Mesodermal cell (in vitro differentiated cells): ENCODE data around the gene EYS.

Experiments used
- H3K27ac ChIP-seq: 2 replicates; pipeline ENCODE4 v1.7.0; 2013; ENCODE audit warnings: mild to moderate bottlenecking, low read depth, low read length, moderate library complexity; ENCODE audit not compliant: severe bottlenecking
- H3K36me3 ChIP-seq: 2 replicates; pipeline ENCODE4 v1.7.1; 2013; ENCODE audit warnings: mild to moderate bottlenecking, low read length, moderate library complexity; ENCODE audit not compliant: control insufficient read depth, insufficient read depth
- H3K4me1 ChIP-seq: one replicate; pipeline ENCODE4 v1.7.1; 2013; ENCODE audit warnings: mild to moderate bottlenecking, low read length; ENCODE audit not compliant: insufficient read depth, control insufficient read depth, poor library complexity, severe bottlenecking
- H3K4me3 ChIP-seq: 2 replicates; pipeline ENCODE4 v1.7.0; 2013; ENCODE audit warnings: low read length, control low read depth, mild to moderate bottlenecking; ENCODE audit not compliant: insufficient read depth, poor library complexity, severe bottlenecking; ENCODE audit errors: extremely low read depth
- H3K9me3 ChIP-seq: 2 replicates; pipeline ENCODE4 v1.7.1; 2013; ENCODE audit warnings: mild to moderate bottlenecking, low read length, moderate library complexity; ENCODE audit not compliant: control insufficient read depth
- whole genome bisulfite sequencing, 2 experiments: methylation state at CpG; one replicate each; pipeline ENCODE4 v1.1.5; 2013; ENCODE audit warnings: missing lambda C conversion rate in 2 of 2; ENCODE audit not compliant: insufficient coverage in 2 of 2; 5-methylcytosine and 5-hydroxymethylcytosine counted together

The EYS gene

DNA sequence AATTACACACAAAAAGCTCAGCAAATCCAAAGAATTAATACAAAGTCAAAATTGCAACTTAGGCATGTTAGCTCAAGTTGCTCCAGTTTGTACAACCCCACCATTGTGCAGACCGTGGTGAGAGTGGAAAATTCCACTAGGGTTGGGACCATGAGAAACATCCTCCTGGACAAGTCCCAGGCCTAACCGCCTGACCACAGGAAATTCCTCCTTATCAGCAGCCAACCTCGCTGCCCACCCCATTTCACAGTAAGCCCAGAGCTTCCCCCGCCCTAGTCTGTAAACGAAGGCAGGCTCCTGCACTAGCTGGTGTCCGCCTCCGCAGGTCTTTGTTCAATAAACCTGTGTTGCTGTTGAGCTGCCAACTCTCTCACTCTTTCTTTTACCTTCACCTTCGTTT lies 1023.3 kb downstream of the EYS start:
- Histone ChIP-seq H3K9me3 (no peaks in the 10 kb centered on the region), H3K27ac (peak overlapping the region; percentile 95), H3K36me3 (no peaks in the 10 kb centered on the region), H3K4me1 (peaks cover 23% of the 10 kb centered on the region), H3K4me3 (no peak overlapping the region)
- WGBS, 2 experiments = 26 to 42% methylated on average over 4 to 6 of the region's 8 CpGs

DNA sequence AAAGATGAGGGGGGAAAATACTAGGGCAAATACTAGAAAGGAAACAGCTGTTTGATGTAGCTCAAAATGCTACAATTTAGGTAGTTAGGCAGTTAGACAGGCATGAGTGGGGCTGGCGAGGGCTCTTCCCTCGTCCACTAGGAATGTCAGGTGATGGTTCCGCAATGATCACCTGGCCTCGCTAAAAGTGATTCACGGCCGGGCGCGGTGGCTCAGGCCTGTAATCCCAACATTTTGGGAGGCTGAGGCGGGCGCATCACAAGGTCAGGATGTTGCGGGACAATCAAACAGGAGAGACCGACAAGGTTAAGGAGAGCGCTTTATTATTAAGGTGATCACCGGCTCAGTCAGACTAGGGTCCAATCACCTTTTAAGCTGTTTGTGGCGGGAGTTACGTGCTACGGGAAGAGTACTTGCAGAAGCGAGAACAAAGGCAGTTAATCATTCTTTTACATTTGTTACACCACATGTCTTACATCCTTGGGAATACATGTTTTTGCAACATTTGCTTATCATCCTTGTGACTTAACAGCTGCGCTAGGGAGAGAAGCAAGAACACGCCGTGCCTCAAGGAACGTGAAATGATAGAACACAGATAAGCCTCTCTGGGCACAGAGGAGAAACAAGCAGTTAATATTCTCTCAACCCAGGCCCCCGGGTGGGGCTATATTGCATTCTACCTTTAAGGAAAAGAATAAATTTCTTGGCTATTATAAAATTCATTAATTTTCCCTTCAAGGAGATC lies 1025.4 kb downstream of the EYS start:
- Histone ChIP-seq H3K36me3 (no peaks in the 10 kb centered on the region), H3K4me3 (no peak overlapping the region), H3K9me3 (no peaks in the 10 kb centered on the region), H3K27ac (no peak overlapping the region), H3K4me1 (peaks cover 23% of the 10 kb centered on the region)
- 96% methylated on average over 19 to 22 of the region's 23 CpGs for WGBS, 2 experiments

DNA sequence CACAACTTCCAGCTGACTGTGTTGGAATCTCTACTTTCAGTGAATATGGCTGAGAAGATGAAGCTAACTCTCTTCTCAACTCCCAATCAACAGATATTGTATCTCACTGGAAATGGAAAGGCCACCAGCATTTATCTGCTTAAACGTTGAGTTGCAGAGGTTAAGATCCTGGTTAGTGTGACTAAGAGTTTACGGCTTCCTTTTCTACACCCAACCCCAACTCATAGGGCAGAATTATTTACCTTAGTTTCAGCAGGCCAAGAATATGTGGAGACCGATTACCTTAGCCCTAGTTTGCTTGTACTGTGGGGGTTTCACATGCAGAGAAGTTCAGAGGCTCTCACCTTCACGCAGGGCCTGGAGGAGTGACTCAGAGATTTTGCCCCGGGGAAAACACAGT lies 1026.6 kb downstream of the EYS start:
- Histone ChIP-seq H3K4me1 (peaks cover 23% of the 10 kb centered on the region), H3K27ac (peak overlapping the region; percentile 32), H3K4me3 (no peak overlapping the region), H3K36me3 (no peaks in the 10 kb centered on the region), H3K9me3 (no peaks in the 10 kb centered on the region)
- WGBS, 2 experiments = 100% methylated on average over 1 of the region's 5 CpGs; no CpG with 5 or more reads in 1 of the 2 experiments

DNA sequence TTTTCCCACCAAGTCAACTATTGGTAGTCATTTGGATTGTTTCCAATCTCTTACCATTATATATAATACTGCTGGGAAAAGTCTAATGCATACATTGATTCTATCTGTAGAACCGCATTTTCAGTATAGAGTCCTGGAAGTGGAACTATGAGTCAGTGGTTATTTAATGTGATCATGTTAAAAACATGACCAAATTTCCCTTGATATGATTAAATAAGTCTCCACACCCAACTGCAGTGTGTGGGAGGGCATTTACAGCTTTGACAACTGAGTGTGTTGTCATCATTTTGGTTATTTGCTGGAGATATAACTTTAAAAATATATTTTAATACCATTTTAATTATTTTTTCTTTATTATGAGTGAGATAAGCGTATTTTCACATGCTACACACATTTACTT lies 1027.6 kb downstream of the EYS start:
- H3K27ac ChIP-seq = no peak overlapping the region
- H3K4me3 ChIP-seq = no peak overlapping the region
- WGBS, 2 experiments = no CpG with 5 or more reads among the region's 2 CpGs
- H3K9me3 ChIP-seq = no peaks in the 10 kb centered on the region
- H3K4me1 ChIP-seq = peaks cover 23% of the 10 kb centered on the region
- H3K36me3 ChIP-seq = no peaks in the 10 kb centered on the region

DNA sequence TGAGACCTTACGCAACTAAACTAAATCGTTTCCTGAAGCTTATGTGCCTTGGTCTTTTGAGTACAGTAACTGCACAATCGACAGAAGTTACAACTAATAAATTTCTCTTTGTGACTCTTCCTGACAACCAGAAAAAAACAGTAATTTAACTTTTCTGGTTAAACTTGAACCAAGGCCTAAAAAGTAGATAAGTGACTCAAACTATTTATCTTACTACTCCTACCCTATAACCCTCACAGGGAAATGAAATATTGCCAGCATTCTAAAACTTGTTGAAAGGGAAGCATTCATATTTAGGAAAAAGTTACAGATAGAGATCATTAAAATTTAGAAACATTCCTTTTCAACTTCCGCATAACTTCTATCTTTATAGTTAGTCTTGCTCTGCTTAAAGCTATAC lies 1034.4 kb downstream of the EYS start:
- 86 to 95% methylated on average over 3 of the region's 4 CpGs for WGBS, 2 experiments
- Histone ChIP-seq H3K4me3 (no peak overlapping the region), H3K9me3 (no peaks in the 10 kb centered on the region), H3K4me1 (no peaks in the 10 kb centered on the region), H3K36me3 (no peaks in the 10 kb centered on the region), H3K27ac (no peak overlapping the region)

DNA sequence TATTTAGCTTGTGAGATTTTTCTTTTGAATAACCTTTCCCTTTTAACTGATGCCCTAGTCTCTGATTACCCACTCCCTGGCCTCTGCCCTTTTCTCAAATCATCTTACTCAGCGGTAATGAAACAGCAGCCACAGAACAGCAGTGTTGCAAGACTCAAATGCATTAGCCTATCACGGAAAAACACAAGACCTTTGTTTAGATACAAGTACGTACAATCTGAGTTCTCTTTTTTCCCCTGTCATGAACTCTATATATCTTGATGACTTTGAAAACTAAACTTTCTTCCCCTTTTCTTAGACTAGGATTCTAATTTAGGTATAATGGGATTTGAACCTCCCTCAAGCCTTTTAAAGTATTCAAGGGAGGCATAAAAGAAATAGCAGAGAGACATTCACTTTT lies 1034.9 kb downstream of the EYS start:
- Histone ChIP-seq H3K27ac (no peak overlapping the region), H3K36me3 (no peaks in the 10 kb centered on the region), H3K4me3 (no peak overlapping the region), H3K9me3 (no peaks in the 10 kb centered on the region), H3K4me1 (no peaks in the 10 kb centered on the region)
- WGBS, 2 experiments = 20 to 61% methylated on average over 1 to 2 of the region's 3 CpGs

DNA sequence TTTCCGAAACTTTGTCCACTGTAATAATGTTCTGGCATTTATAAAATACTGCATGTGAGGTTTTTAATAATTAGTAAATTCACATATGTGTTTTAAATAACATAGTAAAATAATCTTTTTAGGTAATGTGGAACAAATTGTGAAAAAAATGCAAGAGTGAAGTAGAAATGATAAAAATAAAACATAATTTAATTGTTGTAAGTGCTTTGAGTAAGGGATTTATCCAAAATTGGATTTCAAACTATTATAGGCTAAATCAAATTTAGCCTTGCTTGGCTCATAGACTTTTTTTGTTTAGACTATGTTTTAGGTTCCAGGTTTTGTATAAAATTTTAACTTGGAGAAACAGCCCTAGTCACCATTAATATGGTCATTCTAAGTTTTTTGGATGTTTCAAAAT lies 1041.9 kb downstream of the EYS start:
- Histone ChIP-seq H3K4me3 (no peak overlapping the region), H3K27ac (no peak overlapping the region), H3K4me1 (no peaks in the 10 kb centered on the region), H3K36me3 (no peaks in the 10 kb centered on the region), H3K9me3 (no peaks in the 10 kb centered on the region)
- WGBS, 2 experiments = no CpG with 5 or more reads among the region's 1 CpG

DNA sequence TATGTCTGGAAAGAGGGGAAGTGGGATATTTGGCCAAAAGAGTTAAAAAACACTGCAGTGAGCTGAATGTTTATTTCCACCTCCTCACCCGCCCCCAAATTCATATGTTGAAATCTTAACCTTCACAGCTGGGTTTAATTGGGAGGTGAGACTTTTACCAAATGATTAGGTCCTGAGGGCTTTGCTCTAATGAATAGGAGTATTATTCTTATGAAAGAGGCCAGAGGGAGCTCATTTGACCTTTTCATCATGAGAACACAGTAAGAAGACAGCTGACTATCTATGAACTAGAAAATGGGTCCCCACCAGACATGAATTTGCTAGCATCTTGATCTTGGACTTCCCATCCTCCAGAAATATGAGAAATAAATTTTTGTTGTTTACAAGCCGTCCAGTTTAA lies 1042.5 kb downstream of the EYS start:
- H3K4me3 ChIP-seq = no peak overlapping the region
- no peaks in the 10 kb centered on the region for H3K4me1 ChIP-seq
- no peaks in the 10 kb centered on the region for H3K9me3 ChIP-seq
- no CpG with 5 or more reads among the region's 2 CpGs for WGBS, 2 experiments
- H3K27ac ChIP-seq = no peak overlapping the region
- no peaks in the 10 kb centered on the region for H3K36me3 ChIP-seq

DNA sequence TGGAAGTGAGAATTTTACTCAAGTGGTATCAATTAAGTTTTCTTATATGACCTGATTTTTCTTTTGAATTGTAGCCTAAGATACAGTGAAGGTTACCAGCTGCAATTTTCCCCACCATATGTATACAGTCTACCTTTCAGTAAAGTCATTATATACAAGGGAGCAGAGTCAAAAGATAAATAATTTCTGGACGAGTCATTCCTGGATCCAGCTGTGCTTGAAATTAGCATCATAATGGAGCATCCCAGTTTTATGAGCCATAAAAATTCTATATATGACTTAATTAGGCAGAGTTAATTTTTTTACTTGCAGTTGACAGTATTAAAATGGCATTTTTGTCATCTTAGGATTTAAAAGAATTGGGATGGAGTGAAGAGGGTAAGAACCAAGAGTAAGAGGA lies 1063.0 kb downstream of the EYS start:
- H3K4me3 ChIP-seq = no peak overlapping the region
- no peak overlapping the region for H3K27ac ChIP-seq
- H3K36me3 ChIP-seq = no peaks in the 10 kb centered on the region
- H3K4me1 ChIP-seq = no peaks in the 10 kb centered on the region
- WGBS, 2 experiments = no CpG with 5 or more reads among the region's 1 CpG
- no peaks in the 10 kb centered on the region for H3K9me3 ChIP-seq

DNA sequence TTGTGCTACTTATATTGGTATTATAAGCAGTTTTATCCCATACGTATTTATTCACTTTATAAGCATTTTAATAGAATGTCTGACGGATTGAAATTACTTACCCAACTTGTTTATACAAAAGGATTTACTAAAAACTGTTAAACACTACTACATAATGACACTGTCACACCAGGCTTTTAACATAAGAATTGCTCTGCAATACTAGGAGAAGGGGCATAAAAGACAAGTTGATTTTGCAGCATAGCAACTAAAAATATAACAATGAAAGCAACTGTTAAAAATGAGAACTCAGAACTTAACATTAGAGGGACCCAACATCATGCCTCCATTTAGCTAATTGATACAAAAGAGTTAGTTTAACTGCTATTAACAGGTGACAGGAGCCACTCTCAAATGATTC lies 1076.1 kb downstream of the EYS start:
- no peaks in the 10 kb centered on the region for H3K4me1 ChIP-seq
- H3K27ac ChIP-seq = no peak overlapping the region
- no peak overlapping the region for H3K4me3 ChIP-seq
- H3K36me3 ChIP-seq = no peaks in the 10 kb centered on the region
- no peaks in the 10 kb centered on the region for H3K9me3 ChIP-seq
- WGBS, 2 experiments = no CpG with 5 or more reads among the region's 2 CpGs

DNA sequence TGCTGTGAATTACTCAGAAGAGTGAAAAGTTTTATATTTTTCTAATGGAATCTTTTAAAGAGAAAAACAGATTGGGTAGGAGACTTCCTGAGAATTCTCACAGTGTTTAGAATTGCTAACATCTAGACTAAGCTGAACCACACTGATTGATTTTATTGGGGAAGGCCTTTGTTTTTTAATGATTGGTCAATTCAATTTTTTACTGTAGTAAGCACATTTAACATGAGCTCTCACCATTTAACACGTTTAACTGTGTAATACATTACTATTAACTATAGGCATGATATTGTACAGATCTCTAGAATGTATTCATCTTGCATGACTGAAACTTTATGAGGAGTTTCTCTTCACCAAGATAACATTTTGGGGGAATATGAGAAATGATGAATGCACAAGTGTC lies 1084.1 kb downstream of the EYS start:
- H3K9me3 ChIP-seq = no peaks in the 10 kb centered on the region
- WGBS, 2 experiments = no CpG with 5 or more reads among the region's 1 CpG
- no peak overlapping the region for H3K4me3 ChIP-seq
- H3K27ac ChIP-seq = no peak overlapping the region
- H3K4me1 ChIP-seq = no peaks in the 10 kb centered on the region
- H3K36me3 ChIP-seq = no peaks in the 10 kb centered on the region
